T follicular helper cell (primary cell): ENCODE measurements around the gene TBC1D3B.
"Not testable (repeated sequence)": the region's sequence is repeated elsewhere in the genome, so short reads cannot be mapped to it uniquely, and the experiment has no call there.

Source experiments
- DNase-seq: peaks from one replicate; pipeline ENCODE4 v3.0.0-alpha.2; 2020; ENCODE audit warnings: low read depth
- total RNA-seq, 2 experiments: gene quantifications; one replicate each; lab custom pipeline; 2026; lab: John Stamatoyannopoulos, UW

TBC1D3B gene
- total RNA-seq = 0 reads per million in 2 experiments

GRCh38 chr17:36176536-36176935 is at the start of gene TBC1D3B:
Gene TBC1D3B, minus strand, starts transcription at chr17:36176636. Its CDS starts 1,586 bp downstream, at chr17:36175050.
- not testable (repeated sequence) for DNase-seq

GRCh38 chr17:36222967-36223366 is 46.5 kb upstream of the TBC1D3B start:
- not testable (repeated sequence) for DNase-seq

- DNase-seq = not testable (repeated sequence)
Observed at GRCh38 chr17:36221581-36222100, 45.2 kb upstream of the TBC1D3B start.

- not testable (repeated sequence) for DNase-seq
Observed at GRCh38 chr17:36220737-36221580, 44.5 kb upstream of the TBC1D3B start.

GRCh38 chr17:36219556-36219955 is 43.1 kb upstream of the TBC1D3B start:
- not testable (repeated sequence) for DNase-seq

- not testable (repeated sequence) for DNase-seq
Observed at GRCh38 chr17:36215406-36216308, 39.2 kb upstream of the TBC1D3B start.

- no peak for DNase-seq
Observed at GRCh38 chr17:36214918-36215317, 38.5 kb upstream of the TBC1D3B start.

- DNase-seq = no peak
Observed at GRCh38 chr17:36213695-36214094, 37.3 kb upstream of the TBC1D3B start.

- DNase-seq = no peak
Observed at GRCh38 chr17:36212966-36213365, 36.5 kb upstream of the TBC1D3B start.

- no peak for DNase-seq
Observed at GRCh38 chr17:36212272-36212605, 35.8 kb upstream of the TBC1D3B start.

- not testable (repeated sequence) for DNase-seq
Observed at GRCh38 chr17:36211484-36212271, 35.2 kb upstream of the TBC1D3B start.

- not testable (repeated sequence) for DNase-seq
Observed at GRCh38 chr17:36210439-36211211, 34.2 kb upstream of the TBC1D3B start, which contains the start of gene CCL4L2. Gene CCL4L2, plus strand, starts transcription at chr17:36211063.

- DNase-seq = no peak
Observed at GRCh38 chr17:36209575-36209974, 33.1 kb upstream of the TBC1D3B start.

- DNase-seq = not testable (repeated sequence)
Observed at GRCh38 chr17:36207383-36207782, 30.9 kb upstream of the TBC1D3B start.

- DNase-seq = not testable (repeated sequence)
Observed at GRCh38 chr17:36206486-36206821, 30.0 kb upstream of the TBC1D3B start.

GRCh38 chr17:36205637-36206485 is 29.4 kb upstream of the TBC1D3B start:
- DNase-seq = no peak

- no peak for DNase-seq
Observed at GRCh38 chr17:36204724-36205500, 28.5 kb upstream of the TBC1D3B start.

GRCh38 chr17:36203335-36203734 is 26.9 kb upstream of the TBC1D3B start:
- no peak for DNase-seq

- DNase-seq = not testable (repeated sequence)
Observed at GRCh38 chr17:36201506-36201905, 25.1 kb upstream of the TBC1D3B start.
